Stimulated activated CD4-positive, alpha-beta T cell treated with anti-CD3 and anti-CD28 coated beads, Interleukin-2, amount 100 ng/mL, for 48 hours (primary cell): ENCODE results near the gene LENG1.

Experiments used
- DNase-seq, 2 donors: peaks; one replicate each; pipeline ENCODE4 v3.0.0-alpha.2; 2020

Gene LENG1

GRCh38 chr19:54162241-54162805, 2.8 kb upstream of the LENG1 start:
- DNase-seq: peak; percentile 74 to 75

GRCh38 chr19:54160854-54161253, 1.3 kb upstream of the LENG1 start:
- no peak for DNase-seq

GRCh38 chr19:54160182-54160811, 776 bp upstream of the LENG1 start:
- DNase-seq: no peak

GRCh38 chr19:54158812-54159351, 639 bp downstream of the LENG1 start:
- peak in 1 of 2 donors; percentile 29 for DNase-seq

GRCh38 chr19:54156953-54157352, 2.6 kb downstream of the LENG1 start:
- no peak for DNase-seq

GRCh38 chr19:54156490-54156889, 3.0 kb downstream of the LENG1 start:
- no peak for DNase-seq

- no peak for DNase-seq
These were observed 3.8 kb downstream of the LENG1 start for GRCh38 chr19:54155694-54156093.

- DNase-seq: no peak
These were observed 4.7 kb downstream of the LENG1 start for GRCh38 chr19:54154603-54155345.

- DNase-seq: no peak
These were observed 5.7 kb downstream of the LENG1 start for GRCh38 chr19:54153731-54154326.

GRCh38 chr19:54152878-54153524, 6.5 kb downstream of the LENG1 start:
- no peak for DNase-seq

GRCh38 chr19:54152267-54152666, 7.3 kb downstream of the LENG1 start:
- no peak for DNase-seq

- DNase-seq: no peak
These were observed 8.0 kb downstream of the LENG1 start for GRCh38 chr19:54151362-54152035.

- no peak for DNase-seq
These were observed 10.3 kb downstream of the LENG1 start for GRCh38 chr19:54149021-54149812.

GRCh38 chr19:54148158-54148557, 11.4 kb downstream of the LENG1 start:
- DNase-seq: no peak

- no peak for DNase-seq
These were observed 11.8 kb downstream of the LENG1 start for GRCh38 chr19:54147676-54148075.

- DNase-seq: no peak
These were observed 13.9 kb downstream of the LENG1 start for GRCh38 chr19:54145541-54146158.

GRCh38 chr19:54142166-54142780, 17.2 kb downstream of the LENG1 start:
- no peak for DNase-seq

GRCh38 chr19:54141356-54141755, 18.2 kb downstream of the LENG1 start:
- no peak for DNase-seq

- DNase-seq: peak in 1 of 2 donors; percentile 26
These were observed 20.8 kb downstream of the LENG1 start for GRCh38 chr19:54138489-54139256.
